ENCODE measurements around the gene SFR1.

GRCh38 chr10:104076743-104077160 lies 45.2 kb upstream of the SFR1 start:
- TF ChIP-seq POLR2A (IDR thresholded peaks at IDR 0.05) (no peak), CTCF (IDR thresholded peaks at IDR 0.05) (no peak), POLR2AphosphoS5 (IDR thresholded peaks at IDR 0.05; ENCODE audit: insufficient read depth in 1 of 2, low read depth in 1 of 2) (no peak)

Measured in vagina (tissue), 2 donors.